IMR-90 (cell line): ENCODE results near the gene CYP2W1. TPM values are rescaled to one million over a fixed set of nuclear protein-coding genes. Genes with fewer than 3 reads are reported as not detected.

ENCODE experiments used
- ATAC-seq: fragments of 200-7000 bp; cut with Tn5 transposase; 2 replicates; pipeline ENCODE4 v1.9.1; 2020; ENCODE audit warnings: low read depth, mild to moderate bottlenecking, moderate library complexity
- BruUV-seq: library from RNA; stranded (reverse); fragments of 400-500 nt; replicated peaks from 2 replicates; lab custom pipeline; 2021; lab: Mats Ljungman, UMichigan
- CTCF ChIA-PET: fragments of 300-600 bp; formaldehyde crosslinking; extraction: SDS; loops from one replicate; lab custom pipeline; 2021; ENCODE audit warnings: antibody characterized with exemption; lab: Yijun Ruan, JAX
- POLR2A ChIA-PET: fragments of 300-600 bp; sonication (Branson Sonifier 250); formaldehyde crosslinking; loops from one replicate; lab custom pipeline; 2022; ENCODE audit warnings: antibody characterized with exemption; ENCODE audit not compliant: unreplicated experiment; lab: Charles Lee
- DNase-seq: peaks from one replicate; pipeline ENCODE4 v3.0.0; 2013
- H2AFZ ChIP-seq: replicated peaks from 2 replicates; pipeline ENCODE3; 2013; ENCODE audit warnings: low read length, mild to moderate bottlenecking; ENCODE audit not compliant: poor library complexity
- H2AK5ac ChIP-seq: 2 replicates; pipeline ENCODE4 v1.6.1; 2013; ENCODE audit warnings: low read depth, low read length, inconsistent platforms
- H2AK9ac ChIP-seq: replicated peaks from 2 replicates; pipeline ENCODE3; 2013; ENCODE audit warnings: mild to moderate bottlenecking, low read depth, low read length, moderate library complexity; ENCODE audit not compliant: poor library complexity
- H2BK120ac ChIP-seq: 2 replicates; pipeline ENCODE4 v1.6.1; 2013; ENCODE audit warnings: low read depth, low read length, inconsistent platforms
- H2BK15ac ChIP-seq: 3 replicates; pipeline ENCODE4 v1.6.1; 2013; ENCODE audit warnings: low read depth, low read length, inconsistent platforms
- H2BK20ac ChIP-seq: 2 replicates; pipeline ENCODE4 v1.6.1; 2013; ENCODE audit warnings: low read depth, mild to moderate bottlenecking, inconsistent platforms, low read length, moderate library complexity
- H2BK5ac ChIP-seq: 2 replicates; pipeline ENCODE4 v1.6.1; 2013; ENCODE audit warnings: mild to moderate bottlenecking, low read depth, low read length, inconsistent platforms; ENCODE audit not compliant: poor library complexity, severe bottlenecking
- H3K14ac ChIP-seq: replicated peaks from 2 replicates; pipeline ENCODE4 v1.6.1; 2013; ENCODE audit warnings: low read depth, low read length, inconsistent platforms
- H3K18ac ChIP-seq: 2 replicates; pipeline ENCODE4 v1.6.1; 2013; ENCODE audit warnings: low read depth, low read length, control low read depth
- H3K23ac ChIP-seq: 2 replicates; pipeline ENCODE4 v1.6.1; 2013; ENCODE audit warnings: low read depth, low read length, inconsistent platforms
- H3K27ac ChIP-seq: 2 replicates; pipeline ENCODE4 v1.5.1; 2013; ENCODE audit warnings: mild to moderate bottlenecking, control low read depth, low read length; ENCODE audit not compliant: insufficient read depth
- H3K27me3 ChIP-seq: 2 replicates; pipeline ENCODE4 v1.6.1; 2013; ENCODE audit warnings: low read length; ENCODE audit not compliant: control insufficient read depth, insufficient read depth
- H3K36me3 ChIP-seq: 2 replicates; pipeline ENCODE4 v1.6.1; 2013; ENCODE audit warnings: low read length, mixed read lengths; ENCODE audit not compliant: control insufficient read depth, insufficient read depth
- H3K4ac ChIP-seq: 2 replicates; pipeline ENCODE4 v1.6.1; 2013; ENCODE audit warnings: low read depth, low read length, inconsistent platforms
- H3K4me1 ChIP-seq: 2 replicates; pipeline ENCODE4 v1.6.1; 2013; ENCODE audit warnings: low read length, mixed read lengths; ENCODE audit not compliant: control insufficient read depth, insufficient read depth
- H3K4me2 ChIP-seq: 2 replicates; pipeline ENCODE4 v1.6.1; 2013; ENCODE audit warnings: low read depth, mild to moderate bottlenecking, control low read depth, low read length, moderate library complexity
- H3K4me3 ChIP-seq: 2 replicates; pipeline ENCODE4 v1.5.1; 2013; ENCODE audit warnings: low read depth, mild to moderate bottlenecking, control low read depth, low read length, moderate library complexity; ENCODE audit not compliant: insufficient read depth
- H3K56ac ChIP-seq: 2 replicates; pipeline ENCODE4 v1.6.1; 2013; ENCODE audit warnings: low read length, inconsistent platforms; ENCODE audit not compliant: insufficient read depth; ENCODE audit errors: extremely low read depth
- H3K79me1 ChIP-seq, 2 experiments: 2 replicates each; pipeline ENCODE4 v1.6.1; 2013; ENCODE audit warnings: low read length in 2 of 2, inconsistent platforms in 1 of 2, low read depth in 1 of 2
- H3K9ac ChIP-seq: 2 replicates; pipeline ENCODE4 v1.6.1; 2013; ENCODE audit warnings: low read depth, low read length, control low read depth
- H3K9me1 ChIP-seq: 2 replicates; pipeline ENCODE4 v1.6.1; 2013; ENCODE audit warnings: low read length, inconsistent platforms; ENCODE audit not compliant: insufficient read depth
- H3K9me3 ChIP-seq: 2 replicates; pipeline ENCODE4 v1.6.1; 2013; ENCODE audit warnings: low read length; ENCODE audit not compliant: control insufficient read depth, insufficient read depth
- H4K20me1 ChIP-seq: 2 replicates; pipeline ENCODE4 v1.6.1; 2013; ENCODE audit warnings: low read length, inconsistent platforms; ENCODE audit not compliant: insufficient read depth
- H4K5ac ChIP-seq: 2 replicates; pipeline ENCODE4 v1.6.1; 2013; ENCODE audit warnings: mild to moderate bottlenecking, low read depth, low read length, control low read depth
- H4K8ac ChIP-seq, 2 experiments: 2 replicates each; pipeline ENCODE4 v1.6.1; 2013; ENCODE audit warnings: low read depth in 2 of 2, low read length in 2 of 2, control low read depth in 1 of 2, inconsistent platforms in 1 of 2
- H4K91ac ChIP-seq: 2 replicates; pipeline ENCODE4 v1.6.1; 2013; ENCODE audit warnings: low read depth, low read length, inconsistent platforms; ENCODE audit not compliant: insufficient read depth
- BHLHE40 ChIP-seq: fragments of 150-350 bp; IDR thresholded peaks from 2 replicates; pipeline ENCODE4 v1.6.1; 2016; ENCODE audit warnings: mild to moderate bottlenecking, low read depth, low read length
- CEBPB ChIP-seq: IDR thresholded peaks from 2 replicates; pipeline ENCODE4 v1.6.1; 2012; ENCODE audit warnings: low read depth, low read length, improper control_type of control experiment
- CHD1 ChIP-seq: IDR thresholded peaks from 2 replicates; pipeline ENCODE4 v1.6.1; 2012; ENCODE audit warnings: low read depth, low read length, improper control_type of control experiment
- CTCF ChIP-seq: conservative IDR thresholded peaks from 2 replicates; pipeline ENCODE4 v1.5.1; 2012; ENCODE audit warnings: mild to moderate bottlenecking, low read depth, low read length, improper control_type of control experiment
- ELK1 ChIP-seq: fragments of 150-350 bp; IDR thresholded peaks from 2 replicates; pipeline ENCODE4 v1.6.1; 2016; ENCODE audit warnings: low read depth, mild to moderate bottlenecking, low read length, moderate library complexity, borderline replicate concordance
- FOS ChIP-seq: fragments of 150-350 bp; IDR thresholded peaks from 2 replicates; pipeline ENCODE4 v1.6.1; 2016; ENCODE audit warnings: low read depth, low read length
- MAFK ChIP-seq: IDR thresholded peaks from 2 replicates; pipeline ENCODE4 v1.6.1; 2012; ENCODE audit warnings: low read depth, low read length, improper control_type of control experiment
- MAZ ChIP-seq: IDR thresholded peaks from 2 replicates; pipeline ENCODE4 v1.6.1; 2012; ENCODE audit warnings: low read depth, mild to moderate bottlenecking, low read length, improper control_type of control experiment, moderate library complexity, borderline replicate concordance
- MXI1 ChIP-seq: IDR thresholded peaks from 2 replicates; pipeline ENCODE4 v1.6.1; 2012; ENCODE audit warnings: low read depth, mild to moderate bottlenecking, low read length, moderate library complexity, borderline replicate concordance
- POLR2A ChIP-seq: IDR thresholded peaks from 2 replicates; pipeline ENCODE4 v1.6.1; 2012; ENCODE audit warnings: mild to moderate bottlenecking, low read depth, low read length
- RAD21 ChIP-seq: IDR thresholded peaks from 2 replicates; pipeline ENCODE4 v1.6.1; 2012; ENCODE audit warnings: low read length, improper control_type of control experiment
- RCOR1 ChIP-seq: IDR thresholded peaks from 2 replicates; pipeline ENCODE4 v1.6.1; 2012; ENCODE audit warnings: mild to moderate bottlenecking, low read length, improper control_type of control experiment; ENCODE audit not compliant: insufficient replicate concordance
- RFX5 ChIP-seq: IDR thresholded peaks from 2 replicates; pipeline ENCODE4 v1.8.0; 2012; ENCODE audit warnings: low read depth, mild to moderate bottlenecking, low read length, moderate library complexity
- USF2 ChIP-seq: fragments of 150-350 bp; IDR thresholded peaks from 2 replicates; pipeline ENCODE4 v1.6.1; 2017; ENCODE audit warnings: mild to moderate bottlenecking, antibody characterized with exemption, low read length, low read depth
- WGBS, 2 experiments: methylation state at CpG; one replicate each; pipeline versions ENCODE4 v1.1.5 to v1.1.7; 2013; ENCODE audit warnings: missing lambda C conversion rate in 2 of 2; ENCODE audit not compliant: insufficient read length in 1 of 2; ENCODE audit errors: extremely low coverage in 2 of 2; 5-methylcytosine and 5-hydroxymethylcytosine counted together
- dilution Hi-C: fragments of 300-500 bp; cut with HindIII; formaldehyde crosslinking; loops from one replicate; pipeline ENCODE4 v1.14.3; 2018; ENCODE audit warnings: low sequenced_read_pairs; ENCODE audit not compliant: unreplicated experiment
- in situ Hi-C: fragments of 300-500 bp; cut with MboI; formaldehyde crosslinking; loops from 3 replicates; pipeline ENCODE4 v1.14.3; 2019; ENCODE audit warnings: low sequenced_read_pairs, inconsistent platforms, mixed read lengths
- intact Hi-C: fragments of 100-400 bp; cut with micrococcal nuclease; formaldehyde crosslinking; loops from 2 replicates; pipeline ENCODE4 v1.10.0; 2022
- polyA plus RNA-seq, 3 experiments: library from polyadenylated mRNA; depleted of rRNA; stranded (reverse); fragments of >200 nt; gene quantifications; 2 replicates each; pipeline ENCODE4 v1.2.3, GENCODE V29; 2012; ENCODE audit warnings: low replicate concordance in 1 of 3
- total RNA-seq: library from RNA; depleted of rRNA; stranded (reverse); fragments of >200 nt; gene quantifications from 2 replicates; pipeline ENCODE4 v1.2.3, GENCODE V29; 2012

Gene CYP2W1
- total and polyA plus RNA-seq, 2 of the 4 experiments (the other 2 are of a cell fraction): not detected

GRCh38 chr7:1016577-1017531 lies 33.9 kb downstream of the CYP2W1 start:
- Histone ChIP-seq H4K91ac (no peak overlapping the region), H3K4me3 (no peak overlapping the region), H2AK5ac (no peak overlapping the region), H3K36me3 (peaks cover 24% of the 10 kb centered on the region), H4K20me1 (peaks cover 19% of the 10 kb centered on the region), H2BK15ac (no peak overlapping the region), H3K9me3 (peaks cover 3% of the 10 kb centered on the region; the same call in 1 of the 2 replicates), H3K79me1 (peaks cover 11 to 49% of the 10 kb centered on the region in 2 experiments), H4K5ac (no peak overlapping the region), H2BK120ac (no peak overlapping the region), H3K18ac (no peak overlapping the region), H2AFZ (no peak overlapping the region), H3K4me1 (no peaks in the 10 kb centered on the region), H3K56ac (no peak overlapping the region), H3K4ac (no peak overlapping the region), H2AK9ac (no peak overlapping the region), H3K4me2 (no peak overlapping the region), H3K9me1 (peaks cover 5% of the 10 kb centered on the region; the same call in 1 of the 2 replicates), H4K8ac (no peak overlapping the region), H3K27ac (no peak overlapping the region), H2BK5ac (no peak overlapping the region), H3K27me3 (no peaks in the 10 kb centered on the region), H2BK20ac (no peak overlapping the region), H3K14ac (no peak overlapping the region), H3K9ac (no peak overlapping the region), H3K23ac (no peak overlapping the region)
- dilution Hi-C loops (no loop called here), intact Hi-C loops (no loop called here), in situ Hi-C loops (no loop called here)
- ChIA-PET CTCF (no interaction called here), POLR2A (no interaction called here)
- DNase-seq: no peak
- ATAC-seq: no peak
- no TSS peak for BruUV-seq
- 94% methylated on average over 14 of the region's 51 CpGs; no CpG with 5 or more reads in 1 of the 2 experiments for WGBS, 2 experiments
- TF ChIP-seq POLR2A (no peak), FOS (no peak), CEBPB (no peak), CTCF (no peak), RAD21 (no peak), CHD1 (no peak), MXI1 (no peak), ELK1 (no peak), MAZ (no peak), USF2 (no peak), RFX5 (no peak), BHLHE40 (no peak), MAFK (no peak), RCOR1 (no peak)
